Measurements from ENCODE around the gene MFSD1. TPM values are rescaled to one million over a fixed set of nuclear protein-coding genes. Genes with fewer than 3 reads are reported as not detected.

Gene MFSD1
- total and polyA plus RNA-seq, 2 donors (not counting 1 experiment from before 2014, with no cell fraction given), result 103 to 117 TPM

- no peaks in the 10 kb centered on the region for H3K9me3 ChIP-seq (ENCODE audit: control insufficient read depth, insufficient read depth, low read depth, low read length)
- H3K27me3 ChIP-seq (ENCODE audit: control insufficient read depth, insufficient read depth, low read length), result no peaks in the 10 kb centered on the region
- no peak overlapping the region for H2AFZ ChIP-seq (ENCODE audit: low read length)
- no peak overlapping the region for H3K4me3 ChIP-seq (replicated peaks in 1 of 4; ENCODE audit: control extremely low read depth in 1 of 4, insufficient read depth in 1 of 4, low read depth in 3 of 4, low read length in 4 of 4)
- no peaks in the 10 kb centered on the region for H3K36me3 ChIP-seq (ENCODE audit: control insufficient read depth, insufficient read depth, low read length)
- no peak overlapping the region for H3K27ac ChIP-seq (ENCODE audit: insufficient read depth, low read length)
- no peak overlapping the region for H3K4me2 ChIP-seq (ENCODE audit: extremely low read depth, insufficient read depth, low read length)
- no peaks in the 10 kb centered on the region for H3K4me1 ChIP-seq (ENCODE audit: control insufficient read depth, extremely low read depth, insufficient read depth, low read length)
- DNase-seq (ENCODE audit: low read depth in 2 of 2), result no peak
- TF ChIP-seq EZH2 (IDR thresholded peaks at IDR 0.05; ENCODE audit: low read length, missing control alignments), result no peak
- TF ChIP-seq, protein P1, sequence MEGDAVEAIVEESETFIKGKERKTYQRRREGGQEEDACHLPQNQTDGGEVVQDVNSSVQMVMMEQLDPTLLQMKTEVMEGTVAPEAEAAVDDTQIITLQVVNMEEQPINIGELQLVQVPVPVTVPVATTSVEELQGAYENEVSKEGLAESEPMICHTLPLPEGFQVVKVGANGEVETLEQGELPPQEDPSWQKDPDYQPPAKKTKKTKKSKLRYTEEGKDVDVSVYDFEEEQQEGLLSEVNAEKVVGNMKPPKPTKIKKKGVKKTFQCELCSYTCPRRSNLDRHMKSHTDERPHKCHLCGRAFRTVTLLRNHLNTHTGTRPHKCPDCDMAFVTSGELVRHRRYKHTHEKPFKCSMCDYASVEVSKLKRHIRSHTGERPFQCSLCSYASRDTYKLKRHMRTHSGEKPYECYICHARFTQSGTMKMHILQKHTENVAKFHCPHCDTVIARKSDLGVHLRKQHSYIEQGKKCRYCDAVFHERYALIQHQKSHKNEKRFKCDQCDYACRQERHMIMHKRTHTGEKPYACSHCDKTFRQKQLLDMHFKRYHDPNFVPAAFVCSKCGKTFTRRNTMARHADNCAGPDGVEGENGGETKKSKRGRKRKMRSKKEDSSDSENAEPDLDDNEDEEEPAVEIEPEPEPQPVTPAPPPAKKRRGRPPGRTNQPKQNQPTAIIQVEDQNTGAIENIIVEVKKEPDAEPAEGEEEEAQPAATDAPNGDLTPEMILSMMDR (conservative IDR thresholded peaks at IDR 0.05 in 1 of 2, IDR thresholded peaks at IDR 0.05 in 1 of 2; ENCODE audit: low read depth in 1 of 2, low read length in 2 of 2), result no peak
- H4K20me1 ChIP-seq (ENCODE audit: control insufficient read depth, extremely low read depth, insufficient read depth, low read length), result no peaks in the 10 kb centered on the region
- no peaks in the 10 kb centered on the region for H3K79me2 ChIP-seq (ENCODE audit: control insufficient read depth, insufficient read depth, low read length)
- no peak overlapping the region for H3K9ac ChIP-seq (ENCODE audit: insufficient read depth, low read length)
Measured at GRCh38 chr3:158761350-158761749, 40.5 kb upstream of the MFSD1 start.

- Histone ChIP-seq H3K9ac (ENCODE audit: insufficient read depth, low read length) (no peak overlapping the region), H3K27me3 (ENCODE audit: control insufficient read depth, insufficient read depth, low read length) (no peaks in the 10 kb centered on the region), H3K27ac (ENCODE audit: insufficient read depth, low read length) (no peak overlapping the region), H3K9me3 (ENCODE audit: control insufficient read depth, insufficient read depth, low read depth, low read length) (no peaks in the 10 kb centered on the region), H3K36me3 (ENCODE audit: control insufficient read depth, insufficient read depth, low read length) (no peaks in the 10 kb centered on the region), H3K4me2 (ENCODE audit: extremely low read depth, insufficient read depth, low read length) (no peak overlapping the region), H3K79me2 (ENCODE audit: control insufficient read depth, insufficient read depth, low read length) (no peaks in the 10 kb centered on the region), H2AFZ (ENCODE audit: low read length) (no peak overlapping the region), H3K4me3 (replicated peaks in 1 of 4; ENCODE audit: control extremely low read depth in 1 of 4, insufficient read depth in 1 of 4, low read depth in 3 of 4, low read length in 4 of 4) (no peak overlapping the region), H4K20me1 (ENCODE audit: control insufficient read depth, extremely low read depth, insufficient read depth, low read length) (no peaks in the 10 kb centered on the region), H3K4me1 (ENCODE audit: control insufficient read depth, extremely low read depth, insufficient read depth, low read length) (no peaks in the 10 kb centered on the region)
- DNase-seq (ENCODE audit: low read depth in 2 of 2), result no peak
- TF ChIP-seq, protein P1 (conservative IDR thresholded peaks at IDR 0.05 in 1 of 2, IDR thresholded peaks at IDR 0.05 in 1 of 2; ENCODE audit: low read depth in 1 of 2, low read length in 2 of 2), result no peak
- no peak for TF ChIP-seq EZH2 (IDR thresholded peaks at IDR 0.05; ENCODE audit: low read length, missing control alignments)
Measured at GRCh38 chr3:158762701-158763100, 39.2 kb upstream of the MFSD1 start.

- TF ChIP-seq EZH2 (IDR thresholded peaks at IDR 0.05; ENCODE audit: low read length, missing control alignments), result no peak
- TF ChIP-seq, protein P1 (conservative IDR thresholded peaks at IDR 0.05 in 1 of 2, IDR thresholded peaks at IDR 0.05 in 1 of 2; ENCODE audit: low read depth in 1 of 2, low read length in 2 of 2), result no peak
- DNase-seq (ENCODE audit: low read depth in 2 of 2), result no peak
- Histone ChIP-seq H3K36me3 (ENCODE audit: control insufficient read depth, insufficient read depth, low read length) (no peaks in the 10 kb centered on the region), H3K27me3 (ENCODE audit: control insufficient read depth, insufficient read depth, low read length) (no peaks in the 10 kb centered on the region), H3K4me3 (replicated peaks in 1 of 4; ENCODE audit: control extremely low read depth in 1 of 4, insufficient read depth in 1 of 4, low read depth in 3 of 4, low read length in 4 of 4) (no peak overlapping the region), H2AFZ (ENCODE audit: low read length) (no peak overlapping the region), H3K4me2 (ENCODE audit: extremely low read depth, insufficient read depth, low read length) (no peak overlapping the region), H4K20me1 (ENCODE audit: control insufficient read depth, extremely low read depth, insufficient read depth, low read length) (no peaks in the 10 kb centered on the region), H3K4me1 (ENCODE audit: control insufficient read depth, extremely low read depth, insufficient read depth, low read length) (peaks cover 5% of the 10 kb centered on the region), H3K9ac (ENCODE audit: insufficient read depth, low read length) (no peak overlapping the region), H3K27ac (ENCODE audit: insufficient read depth, low read length) (no peak overlapping the region), H3K9me3 (ENCODE audit: control insufficient read depth, insufficient read depth, low read depth, low read length) (no peaks in the 10 kb centered on the region), H3K79me2 (ENCODE audit: control insufficient read depth, insufficient read depth, low read length) (no peaks in the 10 kb centered on the region)
Measured at GRCh38 chr3:158763421-158763820, 38.4 kb upstream of the MFSD1 start.
